GM21528 (cell line): Measurements from ENCODE around the gene CLDN12.

Experiments used
- ATAC-seq: cut with Tn5 transposase; IDR thresholded peaks from one replicate; pipeline ENCODE4 v1.9.1; 2021; ENCODE audit warnings: mild to moderate bottlenecking, moderate library complexity; ENCODE audit not compliant: unreplicated experiment, low FRiP score

The CLDN12 gene

DNA sequence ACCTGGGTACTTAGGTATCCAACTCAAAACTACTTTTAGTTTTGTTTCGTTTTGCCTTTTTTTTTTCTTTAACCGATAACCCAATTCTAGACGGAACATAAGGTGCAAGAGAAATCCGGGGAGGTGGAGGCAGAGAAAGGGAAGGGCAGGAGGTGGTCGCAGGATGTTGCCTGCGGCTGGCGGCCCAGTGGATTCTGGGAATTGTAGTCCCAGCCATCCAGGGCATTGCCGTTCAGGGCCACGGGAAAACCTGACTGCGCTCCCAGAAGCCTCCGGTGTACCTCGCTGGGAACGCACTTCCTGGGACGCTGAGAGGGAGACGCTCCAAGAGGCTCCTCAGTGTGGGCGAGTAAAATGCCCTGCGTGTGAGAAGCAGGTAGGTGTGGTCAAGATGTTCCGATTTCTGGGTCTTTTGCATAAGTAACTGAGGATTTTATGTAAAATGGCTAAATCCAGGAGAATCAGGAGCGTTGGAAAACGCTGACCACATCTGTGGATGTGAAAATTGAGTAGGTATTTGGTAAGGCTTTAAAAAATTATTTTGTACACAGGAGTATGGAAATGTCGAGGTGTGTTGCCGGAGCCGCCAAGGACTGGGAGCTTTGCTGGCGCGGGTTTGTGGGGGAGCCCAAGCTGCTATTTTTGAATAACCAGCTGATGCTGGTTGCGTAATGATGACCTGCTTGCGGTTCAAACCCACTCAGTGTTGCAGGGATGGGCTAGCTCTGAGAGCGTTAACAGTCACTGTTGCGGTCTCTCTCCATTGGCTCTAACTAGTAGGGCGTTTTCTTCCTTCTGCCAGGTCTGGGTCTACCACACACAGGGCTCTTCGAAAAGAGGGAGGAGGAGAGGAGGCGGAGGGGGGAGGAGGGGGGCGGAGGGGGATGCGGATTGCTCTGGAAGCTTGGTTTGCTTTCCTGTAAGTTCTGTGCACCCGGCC is at the start of gene CLDN12:
Gene CLDN12 (plus strand): TSS at position 288 of the 940 bp plus-strand sequence. CDS start 9,216 bp downstream, outside the sequence.
- ATAC-seq, result peak; percentile 97

GRCh38 chr7:90383422-90383821 is 19.8 kb upstream of the CLDN12 start:
- no peak for ATAC-seq

- no peak for ATAC-seq
These were observed 19.4 kb upstream of the CLDN12 start for GRCh38 chr7:90383861-90384260.

- ATAC-seq, result no peak
These were observed 18.8 kb upstream of the CLDN12 start for GRCh38 chr7:90384433-90384832.

DNA sequence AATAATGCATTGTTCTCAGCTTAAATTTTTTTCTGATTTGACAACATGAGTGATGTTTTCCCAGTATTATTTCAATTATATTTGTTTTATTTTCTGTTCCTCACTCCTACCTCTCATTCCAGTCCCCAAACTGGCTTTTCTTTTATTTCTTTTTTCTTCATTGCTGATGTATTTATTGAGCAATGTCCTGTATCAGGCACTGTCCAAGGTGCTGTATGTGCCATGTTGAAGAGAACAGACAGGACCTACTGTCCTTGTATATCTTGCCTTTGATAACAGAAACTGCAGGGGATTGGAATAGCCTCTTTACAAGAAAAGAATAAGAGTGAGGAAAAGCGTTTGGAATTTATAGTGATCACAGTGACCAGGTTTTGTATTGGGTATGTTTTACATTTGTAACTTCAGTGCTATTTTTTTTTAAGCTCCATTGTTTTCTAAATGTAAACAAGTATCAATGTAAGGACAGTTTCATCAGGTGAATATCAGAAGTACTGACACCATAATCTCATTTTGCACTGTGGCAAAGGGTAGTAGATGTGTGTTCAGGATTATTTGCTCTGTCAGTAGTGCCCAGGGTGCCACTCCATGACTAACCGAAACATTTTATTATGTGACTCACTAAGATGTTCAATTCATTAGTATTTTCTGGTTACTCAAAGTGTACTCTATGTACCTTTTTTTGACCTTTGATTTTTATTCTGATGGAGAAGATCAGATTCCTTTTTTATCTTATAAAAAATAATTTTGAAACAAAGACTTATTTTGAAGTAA is 15.6 kb upstream of the CLDN12 start:
- ATAC-seq, result no peak

DNA sequence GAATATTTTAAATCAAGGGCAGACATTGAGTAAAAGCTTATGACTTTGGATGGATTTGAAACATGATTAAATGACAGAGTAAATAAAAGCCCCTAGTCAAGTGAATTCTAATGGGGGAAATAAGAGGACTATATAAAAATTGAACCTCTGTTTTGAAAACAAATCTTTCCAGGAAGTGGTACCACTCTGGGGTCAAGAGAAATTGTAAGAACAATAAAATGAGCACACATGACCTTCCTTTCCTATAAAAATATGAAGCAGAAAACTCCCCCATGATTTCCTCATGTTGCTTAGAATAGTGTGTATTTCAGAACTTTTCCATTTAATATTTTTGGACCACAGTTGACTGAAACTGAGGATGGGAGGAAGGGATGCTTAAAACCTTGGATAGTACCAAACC is 12.3 kb upstream of the CLDN12 start:
- no peak for ATAC-seq

- ATAC-seq, result no peak
These were observed 11.8 kb upstream of the CLDN12 start for GRCh38 chr7:90391488-90391887.

DNA sequence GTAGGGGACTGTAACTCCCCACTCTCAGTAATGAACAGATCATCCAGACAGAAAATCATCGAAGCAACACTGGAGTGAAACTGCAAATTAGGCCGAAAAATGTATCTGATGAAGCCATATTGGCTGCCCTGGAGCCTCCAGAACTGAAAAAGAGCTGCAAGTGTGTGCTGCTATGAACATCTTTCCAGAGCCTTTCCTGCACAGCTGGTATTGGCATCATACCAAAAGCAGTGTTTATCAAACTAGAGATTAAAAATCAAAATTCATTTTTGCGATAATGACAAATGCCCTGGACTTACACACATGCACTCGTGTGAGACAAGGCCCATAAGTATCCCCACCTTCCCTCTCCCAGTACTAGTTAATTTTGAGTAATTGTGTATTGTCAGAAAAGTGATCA is 6.8 kb upstream of the CLDN12 start:
- no peak for ATAC-seq

GRCh38 chr7:90401989-90402388 is 1.3 kb upstream of the CLDN12 start:
- ATAC-seq, result no peak

GRCh38 chr7:90402785-90403173 is 482 bp upstream of the CLDN12 start:
- no peak for ATAC-seq

DNA sequence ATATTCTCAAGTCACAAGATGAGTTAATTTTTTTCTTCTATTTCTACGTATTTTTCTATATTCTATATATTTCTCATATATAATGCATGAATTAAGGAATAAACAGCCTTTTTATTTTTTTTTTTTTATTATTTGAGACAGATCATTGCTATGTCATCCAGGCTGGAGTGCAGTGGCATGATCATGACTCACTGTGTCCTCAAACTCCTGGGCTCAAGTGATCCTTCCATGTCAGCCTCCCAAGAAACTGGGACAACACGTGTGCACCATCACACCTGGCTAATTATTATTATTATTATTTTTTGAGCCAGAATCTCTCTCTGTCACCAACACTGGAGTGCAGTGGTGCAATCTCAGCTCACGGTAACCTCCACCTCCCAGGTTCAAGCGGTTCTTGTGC is 1.5 kb downstream of the CLDN12 start:
- ATAC-seq, result no peak

DNA sequence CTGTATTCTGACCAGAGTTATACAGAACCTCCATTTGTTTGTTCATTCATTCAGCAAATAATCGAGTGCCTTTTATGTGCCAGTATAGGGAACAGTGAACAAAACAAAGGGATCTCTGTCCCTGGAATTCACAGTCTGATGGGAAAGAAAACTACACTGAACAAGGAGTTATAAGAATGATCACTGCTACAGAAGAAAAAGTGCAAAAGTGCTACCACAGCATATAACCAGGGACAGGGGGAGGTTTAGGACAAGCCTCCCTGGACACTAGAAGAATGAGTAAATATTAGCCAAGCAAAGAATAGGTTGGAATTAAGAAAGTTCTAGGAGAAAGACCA is 4.2 kb downstream of the CLDN12 start:
- no peak for ATAC-seq

- no peak for ATAC-seq
These were observed 4.9 kb downstream of the CLDN12 start for GRCh38 chr7:90408142-90408541.

- ATAC-seq, result no peak
These were observed 6.4 kb downstream of the CLDN12 start for GRCh38 chr7:90409667-90410066.

- ATAC-seq, result no peak
These were observed 8.2 kb downstream of the CLDN12 start for GRCh38 chr7:90411510-90411909.

DNA sequence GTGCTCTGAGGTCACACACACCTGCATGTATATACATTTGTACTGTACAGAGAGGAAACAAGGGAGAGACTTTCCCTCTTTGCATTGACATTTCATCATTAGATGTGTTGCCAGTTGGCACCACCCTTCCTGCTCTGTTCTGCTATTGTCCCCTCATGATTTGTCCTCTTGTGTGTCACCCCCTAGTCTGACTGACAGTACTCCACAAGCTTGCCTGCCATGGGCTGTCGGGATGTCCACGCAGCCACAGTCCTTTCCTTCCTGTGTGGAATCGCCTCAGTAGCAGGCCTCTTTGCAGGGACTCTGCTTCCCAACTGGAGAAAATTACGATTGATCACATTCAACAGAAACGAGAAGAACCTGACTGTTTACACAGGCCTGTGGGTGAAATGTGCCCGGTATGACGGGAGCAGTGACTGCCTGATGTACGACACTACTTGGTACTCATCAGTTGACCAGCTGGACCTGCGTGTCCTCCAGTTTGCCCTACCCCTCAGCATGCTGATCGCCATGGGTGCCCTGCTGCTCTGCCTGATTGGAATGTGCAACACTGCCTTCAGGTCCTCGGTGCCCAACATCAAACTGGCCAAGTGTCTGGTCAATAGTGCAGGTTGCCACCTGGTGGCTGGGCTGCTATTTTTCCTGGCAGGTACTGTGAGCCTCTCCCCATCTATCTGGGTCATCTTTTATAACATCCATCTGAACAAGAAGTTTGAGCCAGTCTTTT is 9.4 kb downstream of the CLDN12 start:
- ATAC-seq, result no peak

DNA sequence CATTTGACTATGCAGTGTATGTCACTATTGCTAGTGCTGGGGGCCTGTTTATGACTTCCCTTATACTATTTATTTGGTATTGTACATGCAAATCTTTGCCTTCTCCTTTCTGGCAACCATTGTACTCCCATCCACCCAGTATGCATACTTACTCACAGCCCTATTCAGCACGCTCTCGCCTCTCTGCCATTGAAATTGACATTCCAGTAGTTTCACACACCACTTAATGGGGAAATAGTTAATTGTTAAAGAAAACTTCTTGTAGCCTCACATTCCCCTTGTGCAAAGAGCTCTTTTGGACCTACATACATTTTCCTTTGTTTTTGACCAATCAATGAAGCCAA is 9.9 kb downstream of the CLDN12 start:
- ATAC-seq, result no peak

- no peak for ATAC-seq
These were observed 18.4 kb downstream of the CLDN12 start for GRCh38 chr7:90421651-90422050.

DNA sequence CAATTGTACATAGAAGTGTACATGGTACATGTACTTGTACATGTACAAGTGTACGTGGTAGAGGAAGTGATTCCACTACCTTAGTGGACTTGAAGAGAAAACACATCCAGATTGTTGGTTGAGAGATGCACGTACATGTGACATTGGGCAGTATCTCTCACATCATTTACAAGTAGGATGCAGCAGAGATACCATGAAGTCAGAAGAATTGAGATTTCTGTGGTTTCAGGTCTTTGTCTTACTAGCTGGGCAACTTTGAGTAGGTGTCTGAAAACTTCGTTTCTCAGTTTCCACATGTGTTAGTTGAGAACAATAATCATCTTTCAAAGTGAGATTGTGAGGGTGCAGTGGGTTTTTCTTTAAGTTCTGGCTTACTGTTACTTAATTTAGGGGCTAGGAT is 21.5 kb downstream of the CLDN12 start:
- ATAC-seq, result peak; percentile 92

- no peak for ATAC-seq
These were observed 22.1 kb downstream of the CLDN12 start for GRCh38 chr7:90425376-90425775.
